GM23248 (cell line): ENCODE data around the gene ASIC4.

Experiments
- EZH2 ChIP-seq: fragments of 200-600 bp; sonication (generic); IDR thresholded peaks from 2 replicates; pipeline ENCODE4 v1.6.1; 2018; ENCODE audit warnings: antibody characterized with exemption, mild to moderate bottlenecking; ENCODE audit not compliant: insufficient read depth, poor library complexity, severe bottlenecking
- EZH2phosphoT487 ChIP-seq: fragments of 200-600 bp; sonication (generic); IDR thresholded peaks from 2 replicates; pipeline ENCODE4 v1.6.1; 2018; ENCODE audit warnings: antibody characterized with exemption, moderate library complexity, mild to moderate bottlenecking, low read depth; ENCODE audit not compliant: insufficient read depth

DNA sequence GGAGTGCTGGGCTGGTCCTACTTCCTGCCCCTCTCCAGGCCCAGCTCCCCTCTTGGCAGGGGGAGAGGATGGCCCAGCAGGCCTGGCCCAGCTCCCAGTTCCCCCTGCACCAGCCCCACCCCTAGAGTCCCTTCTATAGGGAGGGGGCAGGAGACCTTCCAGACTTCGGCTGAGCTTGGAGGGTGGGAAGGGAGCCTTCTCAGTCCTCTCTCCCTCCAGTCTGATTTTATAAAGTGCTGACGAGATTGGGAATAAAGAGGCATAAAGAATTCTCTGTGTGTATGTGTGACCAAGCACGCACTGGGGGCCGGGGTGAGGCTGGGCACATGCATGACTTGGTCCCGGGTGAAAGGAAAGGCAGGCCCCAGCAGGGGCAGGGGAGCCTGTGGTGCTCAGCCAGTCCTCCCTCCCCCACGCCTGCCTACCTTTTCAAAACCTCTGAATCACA, 24.2 kb downstream of the ASIC4 start:
- TF ChIP-seq EZH2 (no peak), EZH2phosphoT487 (no peak)
